H1 (cell line): ENCODE data around the gene RRH. TPM values are rescaled to one million over a fixed set of nuclear protein-coding genes. Genes with fewer than 3 reads are reported as not detected.

Experiments
- CTCF ChIA-PET: fragments of 300-600 bp; sonication (Branson Sonifier 250); formaldehyde crosslinking; loops from one replicate; lab custom pipeline; 2021; ENCODE audit not compliant: partially characterized antibody; lab: Charles Lee
- POLR2A ChIA-PET: fragments of 300-600 bp; sonication (Branson Sonifier 250); formaldehyde crosslinking; loops from one replicate; lab custom pipeline; 2021; ENCODE audit warnings: inconsistent platforms; ENCODE audit not compliant: partially characterized antibody; lab: Charles Lee
- DNase-seq, 2 experiments: peaks; one replicate each; pipeline versions ENCODE4 v3.0.0 to v3.0.0-alpha.2; 2010 to 2022; ENCODE audit warnings: low spot score in 2 of 2, low read depth in 1 of 2, mixed read lengths in 1 of 2
- FAIRE-seq: peaks from 2 replicates; lab custom pipeline; 2011; peaks lifted over from hg19 to GRCh38; lab: Jason Lieb, UNC
- H2AFZ ChIP-seq: 2 replicates; pipeline ENCODE4 v1.8.1; 2012; ENCODE audit warnings: low read length, inconsistent platforms
- H2AK5ac ChIP-seq: 2 replicates; pipeline ENCODE4 v1.6.1; 2013; ENCODE audit warnings: low read depth, low read length
- H2BK120ac ChIP-seq: replicated peaks from 2 replicates; pipeline ENCODE3; 2013; ENCODE audit warnings: low read depth, low read length, inconsistent platforms
- H2BK12ac ChIP-seq: 2 replicates; pipeline ENCODE4 v1.6.1; 2013; ENCODE audit warnings: low read depth, low read length
- H2BK15ac ChIP-seq: 2 replicates; pipeline ENCODE4 v1.6.1; 2013; ENCODE audit warnings: low read length
- H2BK20ac ChIP-seq: 2 replicates; pipeline ENCODE4 v1.6.1; 2013; ENCODE audit warnings: low read length
- H2BK5ac ChIP-seq: 2 replicates; pipeline ENCODE4 v1.6.1; 2013; ENCODE audit warnings: low read depth, low read length
- H3K14ac ChIP-seq: 2 replicates; pipeline ENCODE4 v1.6.1; 2013; ENCODE audit warnings: inconsistent platforms; ENCODE audit not compliant: insufficient read length
- H3K18ac ChIP-seq: 2 replicates; pipeline ENCODE4 v1.6.1; 2013; ENCODE audit warnings: low read length; ENCODE audit errors: extremely low read depth
- H3K23ac ChIP-seq: 2 replicates; pipeline ENCODE4 v1.6.1; 2013; ENCODE audit warnings: inconsistent platforms; ENCODE audit not compliant: insufficient read length
- H3K23me2 ChIP-seq: 2 replicates; pipeline ENCODE4 v1.6.1; 2013; ENCODE audit warnings: low read depth, low read length
- H3K27ac ChIP-seq: 2 replicates; pipeline ENCODE4 v1.6.1; 2011; ENCODE audit warnings: low read depth, low read length, inconsistent platforms
- H3K27me3 ChIP-seq, 4 experiments: replicated peaks in 1 of 4; 1 replicate in 1 of 4; 2 replicates in 3 of 4; pipeline versions ENCODE4 v1.6.1 to v1.8.1; 2011 to 2013; ENCODE audit warnings: low read length in 3 of 4, mild to moderate bottlenecking in 3 of 4, inconsistent platforms in 2 of 4, mixed read lengths in 2 of 4, moderate library complexity in 1 of 4; ENCODE audit not compliant: control insufficient read depth in 3 of 4, insufficient read depth in 3 of 4; ENCODE audit errors: extremely low read depth in 1 of 4
- H3K36me3 ChIP-seq, 4 experiments: 2 replicates each; pipeline versions ENCODE4 v1.6.1 to v1.8.1; 2011 to 2013; ENCODE audit warnings: mild to moderate bottlenecking in 4 of 4, low read length in 3 of 4, moderate library complexity in 2 of 4, control low read depth in 1 of 4, inconsistent platforms in 1 of 4; ENCODE audit not compliant: insufficient read depth in 4 of 4, control insufficient read depth in 2 of 4
- H3K4ac ChIP-seq: replicated peaks from 2 replicates; pipeline ENCODE3; 2013; ENCODE audit warnings: low read length, low read depth, mixed read lengths, inconsistent platforms; ENCODE audit not compliant: insufficient read length
- H3K4me1 ChIP-seq, 4 experiments: replicated peaks in 1 of 4; 1 replicate in 1 of 4; 2 replicates in 3 of 4; pipeline versions ENCODE4 v1.6.1 to v1.8.1; 2011 to 2013; ENCODE audit warnings: low read length in 3 of 4, inconsistent platforms in 2 of 4, mixed read lengths in 1 of 4; ENCODE audit not compliant: insufficient read depth in 4 of 4, control insufficient read depth in 3 of 4
- H3K4me2 ChIP-seq, 2 experiments: 2 replicates each; pipeline versions ENCODE4 v1.6.1 to v1.8.1; 2011 to 2013; ENCODE audit warnings: low read depth in 2 of 2, low read length in 2 of 2, control low read depth in 1 of 2, inconsistent platforms in 1 of 2, mild to moderate bottlenecking in 1 of 2; ENCODE audit not compliant: insufficient read depth in 1 of 2
- H3K4me3 ChIP-seq, 4 experiments: fragments of 200-600, 300-600 bp in 1 of 4; sonication (generic), shearing (Covaris generic), sonication (Bioruptor Twin) in 1 of 4; 2 replicates each; pipeline versions ENCODE4 v1.5.1 to v1.8.1; 2011 to 2016; ENCODE audit warnings: low read length in 4 of 4, low read depth in 3 of 4, control low read depth in 2 of 4, inconsistent platforms in 2 of 4, mild to moderate bottlenecking in 2 of 4, mixed read lengths in 1 of 4, moderate library complexity in 1 of 4; ENCODE audit not compliant: insufficient read depth in 2 of 4; ENCODE audit errors: extremely low read depth in 1 of 4
- H3K56ac ChIP-seq: replicated peaks from 2 replicates; pipeline ENCODE3; 2013; ENCODE audit warnings: low read depth, mild to moderate bottlenecking, mixed read lengths, low read length, inconsistent platforms; ENCODE audit not compliant: insufficient read length
- H3K79me1 ChIP-seq: 2 replicates; pipeline ENCODE4 v1.6.1; 2013; ENCODE audit warnings: low read depth, low read length, control low read depth
- H3K79me2 ChIP-seq, 2 experiments: 2 replicates each; pipeline versions ENCODE4 v1.6.1 to v1.8.1; 2012 to 2013; ENCODE audit warnings: low read length in 2 of 2, mild to moderate bottlenecking in 2 of 2, inconsistent platforms in 1 of 2; ENCODE audit not compliant: insufficient read depth in 2 of 2, control insufficient read depth in 1 of 2
- H3K9ac ChIP-seq, 4 experiments: replicated peaks in 1 of 4; 1 replicate in 1 of 4; 2 replicates in 3 of 4; pipeline versions ENCODE4 v1.6.1 to v1.8.1; 2011 to 2013; ENCODE audit warnings: low read depth in 3 of 4, low read length in 3 of 4, control low read depth in 2 of 4, mild to moderate bottlenecking in 2 of 4, moderate library complexity in 2 of 4, inconsistent platforms in 1 of 4; ENCODE audit errors: extremely low read depth in 1 of 4
- H3K9me3 ChIP-seq, 2 experiments: 2 replicates each; pipeline versions ENCODE4 v1.6.1 to v1.8.1; 2012 to 2013; ENCODE audit warnings: mild to moderate bottlenecking in 2 of 2, moderate library complexity in 2 of 2, control low read depth in 1 of 2, inconsistent platforms in 1 of 2, low read depth in 1 of 2, low read length in 1 of 2, mixed read lengths in 1 of 2; ENCODE audit not compliant: insufficient read depth in 2 of 2
- H4K20me1 ChIP-seq, 2 experiments: replicated peaks in 1 of 2; 2 replicates each; pipeline versions ENCODE3 to v1.8.1; 2011 to 2013; ENCODE audit warnings: inconsistent platforms in 2 of 2, low read length in 2 of 2, mild to moderate bottlenecking in 1 of 2; ENCODE audit not compliant: insufficient read depth in 2 of 2, control insufficient read depth in 1 of 2
- H4K5ac ChIP-seq: 2 replicates; pipeline ENCODE4 v1.6.1; 2013; ENCODE audit warnings: low read length, low read depth, mixed read lengths, inconsistent platforms; ENCODE audit not compliant: insufficient read length
- H4K8ac ChIP-seq: 2 replicates; pipeline ENCODE4 v1.8.0; 2013; ENCODE audit warnings: mild to moderate bottlenecking, moderate library complexity, low read length, inconsistent platforms; ENCODE audit not compliant: insufficient read depth; ENCODE audit errors: extremely low read depth
- H4K91ac ChIP-seq: replicated peaks from 2 replicates; pipeline ENCODE3; 2013; ENCODE audit warnings: low read length, mixed read lengths, inconsistent platforms; ENCODE audit not compliant: insufficient read length
- CEBPB ChIP-seq: IDR thresholded peaks from 2 replicates; pipeline ENCODE4 v1.6.1; 2012; ENCODE audit warnings: low read depth, low read length
- KDM4A ChIP-seq: IDR thresholded peaks from one replicate; pipeline ENCODE4 v1.7.1; 2012; ENCODE audit warnings: low read depth, mild to moderate bottlenecking, moderate library complexity, low read length, inconsistent platforms; ENCODE audit not compliant: severe bottlenecking
- polyA plus RNA-seq, 7 experiments: library from polyadenylated mRNA; depleted of rRNA in 3 of 7; stranded (reverse) in 5 of 7; unstranded in 2 of 7; fragments of >200 nt in 5 of 7; fragments of 200-250 nt in 2 of 7; gene quantifications; 1 replicate in 5 of 7; 2 replicates in 1 of 7; 4 replicates in 1 of 7; pipeline versions ENCODE4 v1.2.1 to v1.2.3, GENCODE V29; 2011 to 2013; ENCODE audit warnings: missing spikeins in 2 of 7, mixed read lengths in 2 of 7
- total RNA-seq: library from RNA; stranded (reverse); fragmentation: NEBNext Ultra II Directional; extraction: Animal tissue kit (Norgen Biotek cat#: 25700); gene quantifications from 2 replicates; pipeline ENCODE4 v1.2.1, GENCODE V29; 2021

The RRH gene
- total and polyA plus RNA-seq, 2 of the 8 experiments (the other 6 are each of a cell fraction or from before 2014, with no cell fraction given): 0.38 TPM; not detected in 1

DNA sequence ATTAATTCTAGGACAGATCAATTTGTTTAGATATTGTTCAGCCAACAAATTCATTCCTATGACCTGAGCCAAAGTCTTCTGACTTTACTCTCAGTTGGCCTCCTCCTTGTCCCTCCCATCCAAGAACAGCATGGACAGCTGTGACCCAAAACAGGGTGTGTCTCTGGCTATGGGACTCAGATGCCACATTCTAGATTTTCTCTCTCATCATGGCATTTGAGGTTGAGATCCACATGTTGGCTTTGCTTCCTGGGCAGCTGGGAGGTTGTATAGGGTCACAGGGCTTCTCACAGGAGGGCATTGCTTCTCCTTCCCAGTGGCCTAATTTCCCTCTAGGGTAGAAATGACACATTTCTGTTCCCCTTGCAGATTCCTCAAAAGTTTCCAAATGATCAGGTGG lies 62.3 kb downstream of the RRH start:
- Histone ChIP-seq H3K27me3 (peaks cover 0 to 2% (median 0%) of the 10 kb centered on the region in 4 experiments; a peak in 1 of 7 replicates), H4K8ac (no peak overlapping the region), H2BK20ac (no peak overlapping the region), H2BK120ac (no peak overlapping the region), H3K9ac (no peak overlapping the region), H3K23me2 (no peaks in the 10 kb centered on the region), H2AK5ac (no peak overlapping the region), H3K56ac (no peak overlapping the region), H3K4me3 (no peak overlapping the region), H2BK12ac (no peak overlapping the region), H3K79me1 (no peaks in the 10 kb centered on the region), H3K4ac (no peak overlapping the region), H3K4me1 (no peaks in the 10 kb centered on the region), H4K20me1 (no peaks in the 10 kb centered on the region), H2AFZ (0 out of 2 replicates have a peak overlapping the region, but pooled peaks have one; percentile 11), H4K91ac (no peak overlapping the region), H3K9me3 (no peaks in the 10 kb centered on the region; a peak in 1 of 4 replicates), H2BK15ac (no peak overlapping the region), H3K23ac (no peak overlapping the region), H3K79me2 (no peaks in the 10 kb centered on the region), H3K36me3 (no peaks in the 10 kb centered on the region), H3K4me2 (no peak overlapping the region), H4K5ac (no peak overlapping the region), H3K18ac (no peak overlapping the region), H2BK5ac (no peak overlapping the region), H3K27ac (no peak overlapping the region), H3K14ac (no peak overlapping the region)
- ChIA-PET POLR2A (no interaction called here), CTCF (interaction anchor here (0.6 kb wide), 1 partner anchor 707 kb away, joined by 3 read pairs; no protein-coding TSS in a partner anchor)
- no peak for DNase-seq
- no peak for FAIRE-seq
- TF ChIP-seq KDM4A: no peak
- TF ChIP-seq CEBPB: no peak
